BE2C (cell line): ENCODE data around the gene LMO7.

Experiments
- DNase-seq: peaks from one replicate; pipeline ENCODE4 v3.0.0-alpha.2; 2020
- H3K27me3 ChIP-seq: fragments of 250-450 bp; sonication (Bioruptor Pico); 2 replicates; pipeline ENCODE4 v1.5.1; 2020; ENCODE audit warnings: mild to moderate bottlenecking
- H3K36me3 ChIP-seq: fragments of 250-450 bp; sonication (Bioruptor Pico); 2 replicates; pipeline ENCODE4 v1.5.1; 2020; ENCODE audit warnings: mild to moderate bottlenecking
- H3K4me1 ChIP-seq: fragments of 250-450 bp; sonication (Bioruptor Pico); 2 replicates; pipeline ENCODE4 v1.5.1; 2020
- H3K4me3 ChIP-seq: 2 replicates; pipeline ENCODE4 v1.5.1; 2011; ENCODE audit warnings: low read depth, low read length
- H3K9me3 ChIP-seq: fragments of 250-450 bp; sonication (Bioruptor Pico); 2 replicates; pipeline ENCODE4 v1.5.1; 2020
- CTCF ChIP-seq: IDR thresholded peaks from 2 replicates; pipeline ENCODE4 v1.5.1; 2012; ENCODE audit warnings: mild to moderate bottlenecking, low read depth, low read length

The LMO7 gene

GRCh38 chr13:75877071-75877470 is 240.9 kb downstream of the LMO7 start:
- Histone ChIP-seq H3K27me3 (0 out of 2 replicates have a peak, but pooled peaks cover 2% of the 10 kb centered on the region), H3K4me1 (no peaks in the 10 kb centered on the region), H3K9me3 (no peaks in the 10 kb centered on the region), H3K36me3 (no peaks in the 10 kb centered on the region), H3K4me3 (no peak overlapping the region)
- TF ChIP-seq CTCF, result no peak
- DNase-seq, result no peak

GRCh38 chr13:75879656-75880055 is 243.5 kb downstream of the LMO7 start:
- no peak overlapping the region for H3K4me3 ChIP-seq
- no peak for TF ChIP-seq CTCF
- DNase-seq, result no peak

GRCh38 chr13:75881109-75881775 is 245.1 kb downstream of the LMO7 start:
- Histone ChIP-seq H3K9me3 (no peaks in the 10 kb centered on the region), H3K4me3 (no peak overlapping the region), H3K4me1 (no peaks in the 10 kb centered on the region), H3K36me3 (no peaks in the 10 kb centered on the region), H3K27me3 (no peaks in the 10 kb centered on the region)
- TF ChIP-seq CTCF, result no peak
- no peak for DNase-seq

More at GRCh38 chr13:75879656-75880055, 243.5 kb downstream of the LMO7 start:
- Histone ChIP-seq H3K36me3 (no peaks in the 10 kb centered on the region), H3K27me3 (no peaks in the 10 kb centered on the region), H3K9me3 (no peaks in the 10 kb centered on the region), H3K4me1 (no peaks in the 10 kb centered on the region)

- no peak for TF ChIP-seq CTCF
- Histone ChIP-seq H3K4me1 (no peaks in the 10 kb centered on the region), H3K27me3 (no peaks in the 10 kb centered on the region), H3K36me3 (no peaks in the 10 kb centered on the region), H3K9me3 (no peaks in the 10 kb centered on the region), H3K4me3 (no peak overlapping the region)
- no peak for DNase-seq
These were observed 246.1 kb downstream of the LMO7 start for GRCh38 chr13:75882261-75882660.

GRCh38 chr13:75889427-75889826 is 253.3 kb downstream of the LMO7 start:
- H3K4me3 ChIP-seq, result no peak overlapping the region
- no peaks in the 10 kb centered on the region for H3K36me3 ChIP-seq
- H3K27me3 ChIP-seq, result no peaks in the 10 kb centered on the region
- no peaks in the 10 kb centered on the region for H3K4me1 ChIP-seq
- DNase-seq, result no peak
- TF ChIP-seq CTCF, result no peak
- H3K9me3 ChIP-seq, result no peaks in the 10 kb centered on the region

- DNase-seq, result no peak
- no peaks in the 10 kb centered on the region; the same call in 1 of the 2 replicates for H3K9me3 ChIP-seq
- no peak overlapping the region for H3K4me3 ChIP-seq
- TF ChIP-seq CTCF, result no peak
- H3K36me3 ChIP-seq, result no peaks in the 10 kb centered on the region
- no peaks in the 10 kb centered on the region for H3K4me1 ChIP-seq
- H3K27me3 ChIP-seq, result no peaks in the 10 kb centered on the region
These were observed 259.0 kb downstream of the LMO7 start for GRCh38 chr13:75895168-75895567.
